Fibroblast of the aortic adventitia (primary cell): ENCODE measurements around the gene PRDM11. TPM values are rescaled to one million over a fixed set of nuclear protein-coding genes. Genes with fewer than 3 reads are reported as not detected.

ENCODE experiments used
- DNase-seq: peaks from one replicate; pipeline ENCODE4 v3.0.0-alpha.2; 2010; ENCODE audit warnings: low read depth
- H3K4me3 ChIP-seq: 2 replicates; pipeline ENCODE4 v1.5.1; 2011; ENCODE audit warnings: low read depth, mild to moderate bottlenecking, control low read depth, low read length, moderate library complexity
- CTCF ChIP-seq: IDR thresholded peaks from 2 replicates; pipeline ENCODE4 v1.5.1; 2011; ENCODE audit warnings: mild to moderate bottlenecking, low read length, control low read depth, inconsistent platforms; ENCODE audit not compliant: insufficient read depth
- total RNA-seq: library from RNA; depleted of rRNA; stranded (reverse); fragments of >200 nt; gene quantifications from 2 replicates; pipeline ENCODE4 v1.2.3, GENCODE V29; 2012; ENCODE audit warnings: low replicate concordance

Gene PRDM11
- total RNA-seq, 1 donor, result 5.3 TPM

GRCh38 chr11:45258982-45259530 lies 112.6 kb downstream of the PRDM11 start:
- no peak overlapping the region for H3K4me3 ChIP-seq
- TF ChIP-seq CTCF, result no peak
- DNase-seq, result peak; percentile 16

- no peak overlapping the region for H3K4me3 ChIP-seq
- TF ChIP-seq CTCF, result no peak
These were observed 113.2 kb downstream of the PRDM11 start for GRCh38 chr11:45259592-45259991.

DNA sequence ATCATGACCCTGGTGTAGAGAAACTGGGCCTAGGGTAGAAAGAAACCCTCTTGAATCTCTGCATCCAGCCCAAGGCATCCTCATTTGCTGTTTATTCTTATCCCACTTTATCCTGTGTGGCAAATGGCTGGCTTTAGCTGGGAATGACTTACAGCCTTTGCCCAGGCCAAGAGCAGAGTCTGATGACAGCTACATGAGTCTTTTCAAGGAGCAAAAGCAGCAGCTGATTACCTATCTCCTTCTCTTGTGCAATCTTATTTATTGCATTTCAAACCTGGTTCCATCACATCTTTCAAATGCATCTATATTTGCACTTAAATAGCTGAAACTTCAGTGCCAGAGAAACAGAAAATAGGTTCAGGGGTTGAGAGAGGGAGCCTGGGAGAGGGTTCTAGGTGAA lies 113.6 kb downstream of the PRDM11 start:
- no peak overlapping the region for H3K4me3 ChIP-seq
- no peak for TF ChIP-seq CTCF
- DNase-seq, result no peak

More at GRCh38 chr11:45259592-45259991, 113.2 kb downstream of the PRDM11 start:
- peak; percentile 32 for DNase-seq

DNA sequence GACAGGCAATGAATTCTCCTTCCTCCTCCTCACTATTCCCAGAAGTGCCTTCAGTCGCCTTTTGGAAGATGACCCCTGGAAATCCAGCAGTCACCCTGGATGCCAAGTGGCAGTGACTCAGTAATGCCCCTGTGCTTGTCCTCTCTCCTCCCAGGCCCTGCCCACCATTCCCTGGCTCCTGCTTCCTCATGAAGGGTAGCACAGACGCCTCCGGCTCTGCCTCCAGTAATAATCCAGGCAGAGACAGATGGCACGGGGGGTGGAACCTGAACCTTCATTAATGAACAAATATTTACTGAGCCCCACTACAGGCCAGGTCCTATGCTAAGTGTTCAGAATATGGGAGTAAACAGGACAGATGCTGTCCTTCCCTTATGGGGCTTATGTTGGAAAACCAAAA lies 116.5 kb downstream of the PRDM11 start:
- TF ChIP-seq CTCF, result no peak

DNA sequence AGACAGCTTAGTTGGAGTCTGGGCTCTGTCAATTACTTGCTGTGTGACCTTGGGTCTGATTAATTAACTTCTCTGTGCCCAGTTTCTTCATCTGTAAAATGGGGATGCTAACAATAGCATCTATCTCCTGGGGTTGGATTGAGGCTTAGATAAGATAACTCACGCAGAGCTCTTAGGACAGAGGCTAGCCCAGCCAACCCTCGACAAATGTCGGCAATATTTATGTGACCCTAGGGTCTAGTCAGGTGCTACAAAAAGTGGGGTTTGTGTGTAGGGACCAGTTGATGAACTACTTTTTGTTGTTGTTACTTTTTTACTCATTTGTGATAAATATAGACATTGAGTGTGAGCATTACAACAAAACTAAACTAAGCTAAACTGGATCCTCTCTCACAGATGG lies 117.3 kb downstream of the PRDM11 start:
- no peak overlapping the region for H3K4me3 ChIP-seq
- no peak for TF ChIP-seq CTCF
- no peak for DNase-seq

More for the DNA sequence above, 116.5 kb downstream of the PRDM11 start:
- DNase-seq, result no peak
- no peak overlapping the region for H3K4me3 ChIP-seq

GRCh38 chr11:45264839-45265515 lies 118.5 kb downstream of the PRDM11 start:
- TF ChIP-seq CTCF, result no peak
- peak; percentile 85 for DNase-seq
- no peak overlapping the region for H3K4me3 ChIP-seq
